ENCODE measurements around the gene MRPL11. TPM values are rescaled to one million over a fixed set of nuclear protein-coding genes. Genes with fewer than 3 reads are reported as not detected.
A peak's percentile ranks its signal among the peaks of the same experiment; 100 is the strongest.

Gene MRPL11
- total and polyA plus RNA-seq, 2 of the 13 experiments (the other 11 are each of a cell fraction or from before 2014, with no cell fraction given) = 72.9 to 176 TPM

DNA sequence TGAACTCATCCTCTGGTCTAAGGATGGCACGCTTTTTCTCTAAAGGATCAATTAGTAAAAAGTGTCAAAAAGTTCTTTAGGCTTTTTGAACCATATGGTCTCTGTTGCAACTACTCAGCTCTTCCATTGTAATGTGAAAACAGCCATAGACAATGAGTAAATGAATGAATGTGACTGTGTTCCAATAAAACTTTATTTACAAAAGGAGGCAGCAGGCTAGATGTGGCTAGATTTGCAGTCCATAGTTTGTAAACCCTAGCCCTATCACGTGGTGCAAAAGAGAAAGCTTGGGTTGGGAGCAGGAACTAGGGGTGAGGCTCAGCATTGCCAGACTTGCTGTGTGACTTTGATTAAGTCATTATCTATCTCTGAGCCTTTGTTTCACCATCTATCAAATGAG is 23.2 kb downstream of the MRPL11 start:
- in situ Hi-C loops (cut with HindIII; ENCODE audit: extremely low pct_ligation_motif_present, low pct_unique_long_range_greater_than_20kb) = loop anchor here (25.0 kb wide), 1 partner anchor 422 kb away; the partner anchor contains the start of gene RCE1
- Histone ChIP-seq H4K20me1 (ENCODE audit: insufficient read depth, low read length) (peaks cover 10% of the 10 kb centered on the region), H3K4me3 (replicated peaks in 1 of 3; ENCODE audit: insufficient read depth in 1 of 3, low read depth in 2 of 3, low read length in 3 of 3) (no peak overlapping the region), H3K79me2 (ENCODE audit: insufficient read depth, low read length) (no peaks in the 10 kb centered on the region), H3K4me1 (ENCODE audit: insufficient read depth, low read length) (no peaks in the 10 kb centered on the region), H3K27ac (ENCODE audit: extremely low read length, insufficient read depth, low read length) (no peak overlapping the region), H3K36me3 (replicated peaks in 1 of 2; ENCODE audit: control insufficient read depth in 1 of 2, insufficient read depth in 2 of 2, low read length in 2 of 2) (no peaks in the 10 kb centered on the region), H3K9me3 (ENCODE audit: low read length) (no peaks in the 10 kb centered on the region), H3K27me3 (ENCODE audit: control insufficient read depth in 1 of 2, insufficient read depth in 2 of 2, low read length in 2 of 2) (peaks cover 2 to 41% of the 10 kb centered on the region in 2 experiments; a peak in 4 of 5 replicates), H2AFZ (ENCODE audit: low read length) (no peak overlapping the region), H3K4me2 (ENCODE audit: low read depth, low read length) (no peak overlapping the region), H3K9ac (ENCODE audit: insufficient read depth, low read depth, low read length) (no peak overlapping the region)
- CTCF ChIA-PET (ENCODE audit: low intra/inter-chr PET ratio, low total read pairs) = no interaction called here
- no TSS peak for BruUV-seq (replicated peaks)
- 0% methylated on average over 2 of the region's 2 CpGs for WGBS (ENCODE audit: low lambda C conversion rate)
- FAIRE-seq (no peak), DNase-seq (ENCODE audit: low spot score) (no peak), ATAC-seq (no peak)
- intact Hi-C loops (cut with micrococcal nuclease; ENCODE audit: unreplicated experiment) = no loop called here
- POLR2A ChIA-PET = no interaction called here
- TF ChIP-seq HOXA9 (CRISPR knock-in tag; IDR thresholded peaks at IDR 0.05; ENCODE audit: borderline replicate concordance) = no peak
- TF ChIP-seq, protein P1, sequence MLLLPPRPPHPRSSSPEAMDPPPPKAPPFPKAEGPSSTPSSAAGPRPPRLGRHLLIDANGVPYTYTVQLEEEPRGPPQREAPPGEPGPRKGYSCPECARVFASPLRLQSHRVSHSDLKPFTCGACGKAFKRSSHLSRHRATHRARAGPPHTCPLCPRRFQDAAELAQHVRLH (CRISPR knock-in tag; IDR thresholded peaks at IDR 0.05; ENCODE audit: borderline replicate concordance, low read depth) = no peak
- TF ChIP-seq, protein P2, sequence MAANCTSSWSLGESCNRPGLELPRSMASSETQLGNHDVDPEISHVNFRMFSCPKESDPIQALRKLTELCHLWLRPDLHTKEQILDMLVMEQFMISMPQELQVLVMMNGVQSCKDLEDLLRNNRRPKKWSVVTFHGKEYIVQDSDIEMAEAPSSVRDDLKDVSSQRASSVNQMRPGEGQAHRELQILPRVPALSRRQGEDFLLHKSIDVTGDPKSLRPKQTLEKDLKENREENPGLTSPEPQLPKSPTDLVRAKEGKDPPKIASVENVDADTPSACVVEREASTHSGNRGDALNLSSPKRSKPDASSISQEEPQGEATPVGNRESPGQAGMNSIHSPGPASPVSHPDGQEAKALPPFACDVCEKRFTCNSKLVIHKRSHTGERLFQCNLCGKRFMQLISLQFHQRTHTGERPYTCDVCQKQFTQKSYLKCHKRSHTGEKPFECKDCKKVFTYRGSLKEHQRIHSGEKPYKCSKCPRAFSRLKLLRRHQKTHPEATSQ (CRISPR knock-in tag; IDR thresholded peaks at IDR 0.05; ENCODE audit: borderline replicate concordance) = no peak
- TF ChIP-seq SP4 (CRISPR knock-in tag; IDR thresholded peaks at IDR 0.05) = no peak
- TF ChIP-seq, protein P3, sequence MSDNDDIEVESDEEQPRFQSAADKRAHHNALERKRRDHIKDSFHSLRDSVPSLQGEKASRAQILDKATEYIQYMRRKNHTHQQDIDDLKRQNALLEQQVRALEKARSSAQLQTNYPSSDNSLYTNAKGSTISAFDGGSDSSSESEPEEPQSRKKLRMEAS (IDR thresholded peaks at IDR 0.05) = no peak
- TF ChIP-seq, protein P4, sequence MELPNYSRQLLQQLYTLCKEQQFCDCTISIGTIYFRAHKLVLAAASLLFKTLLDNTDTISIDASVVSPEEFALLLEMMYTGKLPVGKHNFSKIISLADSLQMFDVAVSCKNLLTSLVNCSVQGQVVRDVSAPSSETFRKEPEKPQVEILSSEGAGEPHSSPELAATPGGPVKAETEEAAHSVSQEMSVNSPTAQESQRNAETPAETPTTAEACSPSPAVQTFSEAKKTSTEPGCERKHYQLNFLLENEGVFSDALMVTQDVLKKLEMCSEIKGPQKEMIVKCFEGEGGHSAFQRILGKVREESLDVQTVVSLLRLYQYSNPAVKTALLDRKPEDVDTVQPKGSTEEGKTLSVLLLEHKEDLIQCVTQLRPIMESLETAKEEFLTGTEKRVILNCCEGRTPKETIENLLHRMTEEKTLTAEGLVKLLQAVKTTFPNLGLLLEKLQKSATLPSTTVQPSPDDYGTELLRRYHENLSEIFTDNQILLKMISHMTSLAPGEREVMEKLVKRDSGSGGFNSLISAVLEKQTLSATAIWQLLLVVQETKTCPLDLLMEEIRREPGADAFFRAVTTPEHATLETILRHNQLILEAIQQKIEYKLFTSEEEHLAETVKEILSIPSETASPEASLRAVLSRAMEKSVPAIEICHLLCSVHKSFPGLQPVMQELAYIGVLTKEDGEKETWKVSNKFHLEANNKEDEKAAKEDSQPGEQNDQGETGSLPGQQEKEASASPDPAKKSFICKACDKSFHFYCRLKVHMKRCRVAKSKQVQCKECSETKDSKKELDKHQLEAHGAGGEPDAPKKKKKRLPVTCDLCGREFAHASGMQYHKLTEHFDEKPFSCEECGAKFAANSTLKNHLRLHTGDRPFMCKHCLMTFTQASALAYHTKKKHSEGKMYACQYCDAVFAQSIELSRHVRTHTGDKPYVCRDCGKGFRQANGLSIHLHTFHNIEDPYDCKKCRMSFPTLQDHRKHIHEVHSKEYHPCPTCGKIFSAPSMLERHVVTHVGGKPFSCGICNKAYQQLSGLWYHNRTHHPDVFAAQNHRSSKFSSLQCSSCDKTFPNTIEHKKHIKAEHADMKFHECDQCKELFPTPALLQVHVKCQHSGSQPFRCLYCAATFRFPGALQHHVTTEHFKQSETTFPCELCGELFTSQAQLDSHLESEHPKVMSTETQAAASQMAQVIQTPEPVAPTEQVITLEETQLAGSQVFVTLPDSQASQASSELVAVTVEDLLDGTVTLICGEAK (IDR thresholded peaks at IDR 0.05) = no peak
- TF ChIP-seq, protein P4 (CRISPR knock-in tag; IDR thresholded peaks at IDR 0.05) = peak; percentile 52; the same call in 1 of the 2 replicates

All from HepG2 (cell line).